ENCODE data around the gene CCND2. TPM values are rescaled to one million over a fixed set of nuclear protein-coding genes. Genes with fewer than 3 reads are reported as not detected.

The CCND2 gene
- total and polyA plus RNA-seq, 9 of the 15 experiments (the other 6 are each of a cell fraction or from before 2014, with no cell fraction given) = 13.6 to 99.3 (median 39.6) TPM

DNA sequence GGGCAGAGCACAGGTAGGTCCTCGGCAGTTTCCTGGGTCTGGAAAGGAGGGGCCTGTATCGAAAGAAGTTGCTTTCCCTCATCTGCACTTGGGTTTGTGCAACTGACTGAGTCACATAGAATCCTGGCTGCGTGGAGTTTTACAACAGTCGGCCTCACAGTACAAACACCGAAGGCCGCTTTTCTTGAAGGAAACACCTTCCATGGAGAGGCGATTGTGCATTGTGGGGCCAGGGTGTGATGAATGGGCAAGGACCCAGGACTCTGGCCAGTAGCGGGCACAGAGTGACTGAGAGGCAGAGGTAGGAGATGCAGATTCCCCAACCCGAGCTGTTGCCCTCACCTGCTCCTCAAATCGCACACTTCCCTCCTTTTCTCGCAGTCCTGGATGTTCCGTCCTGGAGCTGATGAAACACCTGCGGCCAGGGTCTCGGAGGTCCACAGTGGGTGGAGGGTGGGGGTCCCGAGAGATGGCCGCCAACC, 7.7 kb downstream of the CCND2 start:
- CTCF ChIA-PET (ENCODE audit: low intra/inter-chr PET ratio) = no interaction called here
- no peak for ATAC-seq
- WGBS (ENCODE audit: insufficient coverage, low coverage, missing lambda C conversion rate) = 95% methylated on average over 7 of the region's 16 CpGs

DNA sequence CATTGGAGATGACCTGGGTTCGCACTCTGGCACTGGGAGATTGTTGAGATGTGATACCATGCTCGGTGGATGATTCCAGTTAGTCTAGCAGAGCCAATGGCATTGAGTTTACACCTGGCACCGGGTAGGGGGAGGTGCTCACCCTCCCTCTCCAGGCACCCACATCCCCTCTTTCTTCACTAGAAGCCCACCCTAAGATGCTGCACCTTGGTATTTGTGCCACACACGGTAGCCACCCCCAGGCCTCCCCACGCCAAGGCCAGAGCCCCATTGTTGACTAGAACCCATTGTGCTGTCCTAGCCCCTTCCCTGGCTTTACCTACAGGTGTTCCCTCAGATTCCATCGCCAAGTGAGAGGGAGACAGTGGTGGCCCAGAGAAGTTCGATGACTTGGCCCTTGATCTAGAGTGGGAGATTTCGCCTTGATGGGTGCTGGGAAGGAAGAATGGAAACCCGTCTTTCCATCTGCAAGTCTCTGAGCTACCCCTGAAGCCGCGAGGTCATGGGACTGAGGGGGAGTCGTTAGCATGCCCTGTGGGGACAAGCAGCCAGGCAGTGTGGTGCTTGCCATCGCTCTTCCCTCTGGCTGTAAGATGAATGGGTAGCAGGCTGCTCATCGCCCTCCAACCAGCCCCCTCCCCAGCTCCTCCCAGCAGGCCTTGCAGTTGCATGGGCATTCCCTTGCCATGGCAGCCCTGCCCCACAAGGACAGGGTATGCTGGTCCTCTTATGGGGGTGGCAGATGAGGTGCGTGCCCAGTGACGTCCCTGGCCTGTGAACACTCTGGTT, 8.7 kb downstream of the CCND2 start:
- BruUV-seq (replicated peaks) = no TSS peak
- H3K79me2 ChIP-seq (ENCODE audit: control insufficient read depth, insufficient read depth, low read length) = peaks cover 57% of the 10 kb centered on the region
- TF ChIP-seq POLR2G (IDR thresholded peaks at IDR 0.05; ENCODE audit: low read depth, low read length) = peak; percentile 51; the same call in 1 of the 2 replicates
- no peak for TF ChIP-seq TCF7L2 (IDR thresholded peaks at IDR 0.05; ENCODE audit: low read depth, low read length)
- peak; percentile 61 for TF ChIP-seq RBFOX2 (IDR thresholded peaks at IDR 0.05; ENCODE audit: low read depth, low read length)
- H3K27ac ChIP-seq (ENCODE audit: extremely low read depth, low read depth, low read length) = no peak overlapping the region
- 93% methylated on average over 12 of the region's 16 CpGs for WGBS (ENCODE audit: insufficient coverage, low coverage, missing lambda C conversion rate)
- H3K4me3 ChIP-seq = no peak overlapping the region
- no peak overlapping the region for H2AFZ ChIP-seq (ENCODE audit: low read depth, low read length)
- no peak for DNase-seq (ENCODE audit: extremely low read depth in 1 of 4, low spot score in 3 of 4)
- no peaks in the 10 kb centered on the region for H3K9me3 ChIP-seq (replicated peaks; ENCODE audit: control insufficient read depth, insufficient read depth, low read depth, low read length)
- intact Hi-C loops (cut with micrococcal nuclease) = no loop called here
- H3K9ac ChIP-seq (ENCODE audit: insufficient read depth in 1 of 2, low read depth in 2 of 2, low read length in 2 of 2) = no peak overlapping the region
- H3K4me2 ChIP-seq (ENCODE audit: insufficient read depth, low read length) = no peak overlapping the region
- CTCF ChIA-PET (ENCODE audit: low intra/inter-chr PET ratio) = no interaction called here
- no peak for ATAC-seq
- peaks cover 95% of the 10 kb centered on the region for H3K36me3 ChIP-seq (ENCODE audit: control insufficient read depth, insufficient read depth, low read length)
- FAIRE-seq = no peak
- H3K27me3 ChIP-seq (ENCODE audit: control insufficient read depth in 2 of 2, insufficient read depth in 2 of 2, low read length in 2 of 2) = no peaks in the 10 kb centered on the region
- H4K20me1 ChIP-seq (replicated peaks; ENCODE audit: control insufficient read depth, insufficient read depth, low read length) = peaks cover 6% of the 10 kb centered on the region; the same call in 1 of the 2 replicates
- POLR2A ChIA-PET = interaction anchor here (0.6 to 1.6 kb wide), 3 partner anchors 10 to 289 kb away, joined by 3 to 6 read pairs (median 4); no protein-coding TSS in a partner anchor
- no peaks in the 10 kb centered on the region for H3K9me1 ChIP-seq (ENCODE audit: control insufficient read depth, insufficient read depth, low read length)
- H3K4me1 ChIP-seq (replicated peaks in 1 of 2; ENCODE audit: control insufficient read depth in 2 of 2, insufficient read depth in 2 of 2, low read length in 2 of 2) = no peaks in the 10 kb centered on the region; a peak in 2 of 5 replicates
- in situ Hi-C loops (cut with MboI) = loop anchor here (25.0 kb wide), 1 partner anchor 395 kb away; no protein-coding TSS in a partner anchor

More for the DNA sequence above, 7.7 kb downstream of the CCND2 start:
- no peak overlapping the region for H2AFZ ChIP-seq (ENCODE audit: low read depth, low read length)
- H3K36me3 ChIP-seq (ENCODE audit: control insufficient read depth, insufficient read depth, low read length) = peaks cover 95% of the 10 kb centered on the region
- BruUV-seq (replicated peaks) = no TSS peak
- no peak overlapping the region for H3K9ac ChIP-seq (ENCODE audit: insufficient read depth in 1 of 2, low read depth in 2 of 2, low read length in 2 of 2)
- H3K9me1 ChIP-seq (ENCODE audit: control insufficient read depth, insufficient read depth, low read length) = no peaks in the 10 kb centered on the region
- H3K79me2 ChIP-seq (ENCODE audit: control insufficient read depth, insufficient read depth, low read length) = peaks cover 59% of the 10 kb centered on the region
- POLR2A ChIA-PET = interaction anchor here (0.6 to 1.6 kb wide), 4 partner anchors 11 to 299 kb away, joined by 3 to 6 read pairs (median 3); no protein-coding TSS in a partner anchor
- FAIRE-seq (no peak), DNase-seq (ENCODE audit: extremely low read depth in 1 of 4, low spot score in 3 of 4) (no peak)
- H4K20me1 ChIP-seq (replicated peaks; ENCODE audit: control insufficient read depth, insufficient read depth, low read length) = peaks cover 4% of the 10 kb centered on the region; the same call in 1 of the 2 replicates
- no peak overlapping the region for H3K27ac ChIP-seq (ENCODE audit: extremely low read depth, low read depth, low read length)
- no peak overlapping the region for H3K4me3 ChIP-seq
- peaks cover 1 to 8% of the 10 kb centered on the region in 2 experiments; a peak in 3 of 5 replicates for H3K4me1 ChIP-seq (replicated peaks in 1 of 2; ENCODE audit: control insufficient read depth in 2 of 2, insufficient read depth in 2 of 2, low read length in 2 of 2)
- no peaks in the 10 kb centered on the region for H3K27me3 ChIP-seq (ENCODE audit: control insufficient read depth in 2 of 2, insufficient read depth in 2 of 2, low read length in 2 of 2)
- no peaks in the 10 kb centered on the region for H3K9me3 ChIP-seq (replicated peaks; ENCODE audit: control insufficient read depth, insufficient read depth, low read depth, low read length)
- intact Hi-C loops (cut with micrococcal nuclease) (no loop called here), in situ Hi-C loops (cut with MboI) (loop anchor here (25.0 kb wide), 1 partner anchor 394 kb away; no protein-coding TSS in a partner anchor)
- H3K4me2 ChIP-seq (ENCODE audit: insufficient read depth, low read length) = no peak overlapping the region
- TF ChIP-seq ZNF239 (CRISPR knock-in tag; IDR thresholded peaks at IDR 0.05) = no peak
- TF ChIP-seq RBFOX2 (IDR thresholded peaks at IDR 0.05; ENCODE audit: low read depth, low read length) = peak; percentile 59

Measured in K562 (cell line).